22Rv1 (cell line): Measurements from ENCODE around the gene ANGPTL4.

Source experiments
- ZFX ChIP-seq: fragments of 450-650 bp; IDR thresholded peaks from 2 replicates; pipeline ENCODE4 v1.6.1; 2017; ENCODE audit warnings: antibody characterized with exemption, borderline replicate concordance
- TF ChIP-seq, protein P1 (sequence below): fragments of 450-650 bp; IDR thresholded peaks from 2 replicates; pipeline ENCODE4 v1.5.1; 2017; ENCODE audit warnings: mild to moderate bottlenecking

DNA sequence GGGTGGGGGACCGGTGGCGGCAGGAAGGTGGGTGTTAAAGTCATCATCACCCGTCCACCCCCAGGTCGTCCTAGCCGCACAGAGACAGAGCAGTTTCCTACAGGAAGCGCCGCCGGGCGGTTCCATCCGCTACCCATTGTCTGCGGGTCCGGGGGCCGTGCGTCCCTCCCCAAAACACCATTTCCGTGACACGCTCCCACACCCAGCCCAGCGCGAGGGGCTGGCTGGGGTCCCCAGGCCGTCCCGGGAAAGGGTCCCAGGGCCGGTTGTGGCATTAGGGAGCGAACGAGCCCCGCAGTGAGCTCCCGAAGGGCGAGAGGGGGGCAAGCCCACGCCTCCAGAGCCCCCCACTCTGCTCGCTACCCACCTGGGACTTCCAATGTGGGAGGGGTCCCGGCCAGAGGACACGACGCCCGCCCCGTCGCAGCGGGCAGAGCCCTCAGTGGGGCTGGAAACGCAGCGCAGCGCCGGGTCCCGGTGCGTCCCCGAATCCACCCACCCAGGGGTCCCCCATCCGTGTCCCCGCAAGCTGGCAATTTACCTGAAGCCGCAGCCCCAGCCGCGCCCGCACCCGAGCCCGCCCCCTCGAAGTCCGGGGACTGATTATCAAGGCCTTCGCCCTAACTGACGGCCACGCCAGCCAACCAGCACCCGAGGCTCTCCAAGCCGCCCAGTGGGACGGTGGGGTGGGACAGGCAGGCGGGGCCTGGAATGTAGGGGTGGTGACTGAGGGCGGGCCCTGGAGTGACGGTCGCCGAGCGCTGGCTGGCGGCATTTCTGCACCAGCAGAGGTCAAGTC is 21.1 kb upstream of the ANGPTL4 start, which contains the start of gene KANK3:
- TF ChIP-seq, protein P1, sequence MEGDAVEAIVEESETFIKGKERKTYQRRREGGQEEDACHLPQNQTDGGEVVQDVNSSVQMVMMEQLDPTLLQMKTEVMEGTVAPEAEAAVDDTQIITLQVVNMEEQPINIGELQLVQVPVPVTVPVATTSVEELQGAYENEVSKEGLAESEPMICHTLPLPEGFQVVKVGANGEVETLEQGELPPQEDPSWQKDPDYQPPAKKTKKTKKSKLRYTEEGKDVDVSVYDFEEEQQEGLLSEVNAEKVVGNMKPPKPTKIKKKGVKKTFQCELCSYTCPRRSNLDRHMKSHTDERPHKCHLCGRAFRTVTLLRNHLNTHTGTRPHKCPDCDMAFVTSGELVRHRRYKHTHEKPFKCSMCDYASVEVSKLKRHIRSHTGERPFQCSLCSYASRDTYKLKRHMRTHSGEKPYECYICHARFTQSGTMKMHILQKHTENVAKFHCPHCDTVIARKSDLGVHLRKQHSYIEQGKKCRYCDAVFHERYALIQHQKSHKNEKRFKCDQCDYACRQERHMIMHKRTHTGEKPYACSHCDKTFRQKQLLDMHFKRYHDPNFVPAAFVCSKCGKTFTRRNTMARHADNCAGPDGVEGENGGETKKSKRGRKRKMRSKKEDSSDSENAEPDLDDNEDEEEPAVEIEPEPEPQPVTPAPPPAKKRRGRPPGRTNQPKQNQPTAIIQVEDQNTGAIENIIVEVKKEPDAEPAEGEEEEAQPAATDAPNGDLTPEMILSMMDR: no peak
- no peak for TF ChIP-seq ZFX
